Smooth muscle cell (in vitro differentiated cells): Measurements from ENCODE around the gene SPTBN5. TPM values are rescaled to one million over a fixed set of nuclear protein-coding genes. Genes with fewer than 3 reads are reported as not detected.

Experiments
- DNase-seq: peaks from one replicate; lab custom pipeline; 2025; ENCODE audit not compliant: unreplicated experiment; lab: John Stamatoyannopoulos, UW
- H2AFZ ChIP-seq: fragments of 200-600 bp; sonication (generic); 2 replicates; pipeline ENCODE4 v1.6.0; 2016; ENCODE audit warnings: antibody characterized with exemption, low read depth, mild to moderate bottlenecking
- H3F3A ChIP-seq: fragments of 200-600 bp; sonication (generic); 2 replicates; pipeline ENCODE4 v1.6.0; 2017; ENCODE audit warnings: antibody characterized with exemption, low read depth
- H3K27ac ChIP-seq: fragments of 200-600 bp; sonication (generic); 2 replicates; pipeline ENCODE4 v1.5.1; 2016; ENCODE audit warnings: low read depth, mild to moderate bottlenecking
- H3K27me3 ChIP-seq: fragments of 200-600 bp; sonication (generic); 2 replicates; pipeline ENCODE4 v1.6.1; 2016; ENCODE audit warnings: low read depth, mild to moderate bottlenecking
- H3K36me3 ChIP-seq: fragments of 200-600 bp; sonication (generic); 2 replicates; pipeline ENCODE4 v1.5.1; 2016; ENCODE audit warnings: low read depth
- H3K4me1 ChIP-seq: fragments of 200-600 bp; sonication (generic); 2 replicates; pipeline ENCODE4 v1.5.1; 2016; ENCODE audit warnings: low read depth
- H3K4me2 ChIP-seq: fragments of 200-600 bp; sonication (generic); 2 replicates; pipeline ENCODE4 v1.6.0; 2016; ENCODE audit warnings: mild to moderate bottlenecking
- H3K4me3 ChIP-seq: fragments of 200-600 bp; sonication (generic); 2 replicates; pipeline ENCODE4 v1.5.1; 2016; ENCODE audit warnings: mild to moderate bottlenecking
- H3K79me2 ChIP-seq: fragments of 200-600 bp; sonication (generic); 2 replicates; pipeline ENCODE4 v1.6.0; 2016; ENCODE audit warnings: low read depth, mild to moderate bottlenecking
- H3K9ac ChIP-seq: fragments of 200-600 bp; sonication (generic); 2 replicates; pipeline ENCODE4 v1.6.0; 2016; ENCODE audit warnings: low read depth
- H3K9me3 ChIP-seq: fragments of 200-600 bp; sonication (generic); replicated peaks from 2 replicates; pipeline ENCODE4 v1.5.1; 2016; ENCODE audit warnings: low read depth
- H4K20me1 ChIP-seq: fragments of 200-600 bp; sonication (generic); 2 replicates; pipeline ENCODE4 v1.6.0; 2016; ENCODE audit warnings: low read depth
- CTCF ChIP-seq: fragments of 200-600 bp; sonication (generic); IDR thresholded peaks from 2 replicates; pipeline ENCODE4 v1.5.1; 2017; ENCODE audit warnings: borderline replicate concordance, mild to moderate bottlenecking, antibody characterized with exemption; ENCODE audit not compliant: insufficient read depth, poor library complexity, severe bottlenecking
- WGBS: methylation state at CpG from one replicate; pipeline ENCODE4 v1.1.7; 2016; ENCODE audit warnings: low lambda C conversion rate; 5-methylcytosine and 5-hydroxymethylcytosine counted together
- polyA plus RNA-seq: library from polyadenylated mRNA; unstranded; fragments of >200 nt; fragmentation: Nextera tagmentation; extraction: Ambion mirVana; gene quantifications from 2 replicates; pipeline ENCODE4 v1.2.1, GENCODE V29; 2016
- total RNA-seq: library from RNA; depleted of rRNA; stranded (reverse); fragments of >200 nt; gene quantifications from 2 replicates; pipeline ENCODE4 v1.2.3, GENCODE V29; 2014

SPTBN5 gene
- total and polyA plus RNA-seq, 2 experiments from 2014 or later: 0.04 to 0.08 TPM

- H4K20me1 ChIP-seq: peaks cover 36% of the 10 kb centered on the region
- no peak for DNase-seq
These were observed 25.5 kb upstream of the SPTBN5 start for GRCh38 chr15:41919201-41919820.

GRCh38 chr15:41918506-41919126, 24.8 kb upstream of the SPTBN5 start:
- WGBS: 97% methylated on average over 8 of the region's 8 CpGs
- no peak for DNase-seq
- peak overlapping the region; percentile 70 for H3K27ac ChIP-seq
- H3K4me2 ChIP-seq: no peak overlapping the region
- peaks cover 12% of the 10 kb centered on the region for H3F3A ChIP-seq
- H4K20me1 ChIP-seq: peaks cover 36% of the 10 kb centered on the region
- H2AFZ ChIP-seq: no peak overlapping the region
- no peaks in the 10 kb centered on the region for H3K36me3 ChIP-seq
- TF ChIP-seq CTCF: no peak
- no peaks in the 10 kb centered on the region for H3K27me3 ChIP-seq
- no peak overlapping the region for H3K4me3 ChIP-seq
- H3K9me3 ChIP-seq: no peaks in the 10 kb centered on the region
- H3K79me2 ChIP-seq: peaks cover 4% of the 10 kb centered on the region
- H3K9ac ChIP-seq: no peak overlapping the region
- H3K4me1 ChIP-seq: no peaks in the 10 kb centered on the region

More at GRCh38 chr15:41919201-41919820, 25.5 kb upstream of the SPTBN5 start:
- Histone ChIP-seq H3F3A (peaks cover 12% of the 10 kb centered on the region), H3K27me3 (no peaks in the 10 kb centered on the region), H3K4me3 (no peak overlapping the region), H3K4me1 (no peaks in the 10 kb centered on the region), H3K27ac (no peak overlapping the region), H3K4me2 (no peak overlapping the region), H3K79me2 (peaks cover 4% of the 10 kb centered on the region), H3K9ac (no peak overlapping the region), H3K36me3 (no peaks in the 10 kb centered on the region), H2AFZ (no peak overlapping the region), H3K9me3 (no peaks in the 10 kb centered on the region)
- WGBS: 94% methylated on average over 30 of the region's 30 CpGs
- no peak for TF ChIP-seq CTCF

GRCh38 chr15:41917767-41918430, 24.0 kb upstream of the SPTBN5 start:
- no peaks in the 10 kb centered on the region for H3K27me3 ChIP-seq
- no peak for TF ChIP-seq CTCF
- no peaks in the 10 kb centered on the region for H3K36me3 ChIP-seq
- no peak for DNase-seq
- H3K4me1 ChIP-seq: no peaks in the 10 kb centered on the region
- H3K4me2 ChIP-seq: peak overlapping the region; percentile 58
- peaks cover 36% of the 10 kb centered on the region for H4K20me1 ChIP-seq
- no peak overlapping the region for H3K9ac ChIP-seq
- no peak overlapping the region for H3K4me3 ChIP-seq
- H3F3A ChIP-seq: peaks cover 12% of the 10 kb centered on the region
- no peaks in the 10 kb centered on the region for H3K9me3 ChIP-seq
- 74% methylated on average over 10 of the region's 10 CpGs for WGBS
- no peak overlapping the region for H2AFZ ChIP-seq
- peak overlapping the region; percentile 70 for H3K27ac ChIP-seq
- peaks cover 4% of the 10 kb centered on the region for H3K79me2 ChIP-seq
